ENCODE measurements around the gene GLB1L2.

GLB1L2 gene

DNA sequence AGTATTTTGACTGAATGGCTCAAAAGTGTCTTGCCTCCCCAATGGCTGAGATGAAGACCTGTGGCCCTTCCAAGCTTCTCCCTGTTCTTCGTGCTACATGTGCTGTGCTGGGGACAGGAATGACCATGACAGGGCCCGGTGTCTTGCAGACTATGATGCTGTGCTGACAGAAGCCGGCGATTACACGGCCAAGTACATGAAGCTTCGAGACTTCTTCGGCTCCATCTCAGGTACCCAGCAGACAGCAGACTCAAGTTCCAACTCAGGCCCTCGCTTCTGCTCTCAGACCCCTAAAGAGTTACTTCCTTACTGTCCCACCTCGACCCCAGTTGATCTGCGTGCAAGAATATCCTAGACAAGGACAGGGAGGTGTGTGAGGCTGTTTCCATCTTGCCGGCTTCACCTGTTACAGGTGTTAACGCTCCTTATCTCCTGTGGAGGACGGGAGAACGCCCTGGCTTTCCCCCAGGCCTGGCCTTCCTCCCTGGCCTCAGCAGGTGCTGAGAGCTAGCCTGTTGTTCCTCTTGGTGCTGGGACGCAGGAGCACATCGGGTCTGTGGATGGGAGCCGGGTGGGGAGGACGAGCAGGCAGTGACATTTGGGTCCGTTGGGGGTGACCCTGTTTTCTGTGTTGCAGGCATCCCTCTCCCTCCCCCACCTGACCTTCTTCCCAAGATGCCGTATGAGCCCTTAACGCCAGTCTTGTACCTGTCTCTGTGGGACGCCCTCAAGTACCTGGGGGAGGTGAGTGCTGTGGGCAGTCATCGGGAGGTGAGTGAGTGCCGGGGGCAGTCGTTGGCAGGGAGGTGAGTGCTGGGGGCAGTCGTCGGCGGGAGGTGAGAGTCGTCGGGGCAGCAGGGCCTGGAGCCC, 38.1 kb downstream of the GLB1L2 start:
- no peak for DNase-seq (ENCODE audit: low read depth)

GRCh38 chr11:134370526-134371435, 39.0 kb downstream of the GLB1L2 start:
- DNase-seq (ENCODE audit: low read depth) = no peak

- no peak for DNase-seq (ENCODE audit: low read depth)
Observed at GRCh38 chr11:134371436-134372185, 39.8 kb downstream of the GLB1L2 start.

DNA sequence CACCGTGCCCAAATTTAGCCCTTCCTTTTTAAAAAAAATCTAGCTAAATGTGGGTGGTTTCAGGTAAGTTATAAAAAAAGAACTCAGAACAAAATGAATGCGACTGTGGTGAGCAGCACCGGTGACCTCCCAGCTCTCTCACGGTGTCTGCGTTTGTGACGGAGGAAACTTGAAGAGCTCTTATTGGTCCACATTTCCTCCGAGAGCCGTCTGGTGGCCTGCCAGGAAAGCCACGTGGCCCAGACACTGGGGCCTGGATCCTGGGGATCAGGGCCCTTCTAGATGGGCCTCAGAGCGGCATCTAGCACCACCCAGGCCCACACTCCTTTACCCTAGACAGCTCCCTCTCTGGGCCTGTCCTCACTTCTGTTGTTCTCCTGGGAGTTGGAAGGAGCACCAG, 40.7 kb downstream of the GLB1L2 start:
- no peak for DNase-seq (ENCODE audit: low read depth)

GRCh38 chr11:134372961-134373360, 41.2 kb downstream of the GLB1L2 start:
- DNase-seq (ENCODE audit: low read depth) = no peak

DNA sequence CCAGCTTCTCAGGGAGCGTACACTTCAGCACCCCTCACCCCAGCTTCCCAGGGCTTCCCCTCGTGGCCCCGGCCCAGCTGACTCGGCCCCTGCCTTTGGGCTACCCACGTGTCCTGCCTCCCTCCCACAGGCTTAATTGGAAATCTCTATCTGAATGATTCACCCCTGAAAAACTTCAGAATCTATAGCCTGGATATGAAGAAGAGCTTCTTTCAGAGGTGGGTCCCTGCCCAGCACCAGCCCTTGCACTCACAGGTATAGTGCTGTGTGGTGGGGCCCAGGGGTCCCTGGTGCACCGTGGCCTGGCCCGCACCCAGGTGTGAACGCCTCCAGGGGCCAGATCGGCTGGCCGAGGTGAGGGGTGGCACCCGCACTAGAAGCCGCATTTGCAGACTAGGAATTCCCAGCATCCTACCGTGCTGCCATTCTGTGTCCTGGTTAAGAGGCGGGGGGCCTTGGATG, 41.8 kb downstream of the GLB1L2 start:
- DNase-seq (ENCODE audit: low read depth) = no peak

DNA sequence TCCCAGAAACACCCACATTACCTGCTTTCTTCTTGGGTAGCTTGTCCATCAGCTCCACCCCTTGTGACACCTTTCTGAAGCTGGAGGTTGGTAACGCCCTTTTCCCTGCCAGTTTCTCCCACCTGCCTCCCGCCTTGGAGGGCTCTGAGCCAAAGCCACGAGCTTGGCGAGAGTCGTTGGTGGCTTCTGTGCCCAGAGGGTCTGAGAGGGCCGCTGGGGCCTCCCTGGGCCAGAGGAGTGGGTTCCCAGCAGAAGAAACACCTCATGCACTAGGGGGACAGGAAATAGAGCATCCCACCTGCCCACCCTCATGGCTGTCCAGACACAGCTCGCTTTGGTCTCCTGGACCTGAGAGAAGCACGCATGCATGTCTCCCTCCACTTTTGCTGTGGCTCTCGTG, 42.4 kb downstream of the GLB1L2 start:
- DNase-seq (ENCODE audit: low read depth) = no peak

GRCh38 chr11:134374891-134375550, 43.2 kb downstream of the GLB1L2 start:
- DNase-seq (ENCODE audit: low read depth) = no peak

DNA sequence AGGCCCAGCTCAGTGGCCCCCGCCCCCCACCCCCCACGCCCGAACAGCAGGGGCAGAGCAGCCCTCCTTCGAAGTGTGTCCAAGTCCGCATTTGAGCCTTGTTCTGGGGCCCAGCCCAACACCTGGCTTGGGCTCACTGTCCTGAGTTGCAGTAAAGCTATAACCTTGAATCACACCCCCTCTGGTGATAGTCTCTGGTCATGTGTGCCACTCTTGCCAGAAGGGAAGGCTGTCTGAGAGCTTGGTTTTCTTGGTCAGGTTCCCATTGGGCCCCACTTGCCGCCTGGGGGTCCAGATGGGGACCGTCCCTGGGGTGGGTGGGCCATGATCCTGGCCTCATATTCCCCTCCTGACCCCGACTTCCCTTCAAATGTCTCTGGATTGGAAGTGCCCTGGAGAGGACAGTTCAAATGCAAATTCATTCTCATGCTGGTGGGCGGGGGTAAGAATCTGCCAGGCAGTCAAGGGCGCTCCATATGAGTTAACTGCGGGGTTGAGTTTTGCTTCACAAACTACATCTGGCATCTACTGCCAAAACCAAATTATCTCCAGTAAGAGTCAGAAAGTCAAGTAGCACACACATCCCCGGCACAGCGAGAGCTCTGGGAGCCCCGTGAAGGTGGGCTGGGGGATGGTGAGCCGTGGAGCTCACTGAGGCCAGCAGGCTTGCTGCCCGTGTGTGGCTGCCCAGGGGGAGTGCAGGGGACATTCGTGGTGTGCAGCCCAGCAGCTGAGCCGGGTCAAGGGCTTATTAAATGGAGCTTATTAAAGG, 44.5 kb downstream of the GLB1L2 start:
- no peak for DNase-seq (ENCODE audit: low read depth)

- no peak for DNase-seq (ENCODE audit: low read depth)
Observed at GRCh38 chr11:134377876-134378275, 46.1 kb downstream of the GLB1L2 start.

DNA sequence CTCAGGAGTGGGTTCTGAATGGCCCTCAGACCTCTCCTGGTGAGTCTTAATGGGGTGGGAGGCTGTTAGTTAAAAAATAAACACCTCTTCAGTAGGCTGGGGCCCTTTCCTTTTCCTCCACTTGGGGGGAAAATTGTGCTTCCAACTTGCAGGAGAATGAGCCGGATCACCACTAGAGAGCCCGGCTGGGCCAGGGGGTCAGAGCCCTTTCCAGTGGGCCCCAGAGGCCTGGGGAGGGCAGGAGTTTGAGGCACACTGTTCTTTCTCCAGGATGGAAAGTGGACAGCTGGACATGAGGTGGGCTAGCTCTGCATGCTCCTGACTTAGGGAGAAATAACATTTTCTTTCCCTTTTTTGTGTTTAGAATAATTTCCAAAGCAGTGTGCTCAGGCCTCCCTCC, 47.5 kb downstream of the GLB1L2 start:
- no peak for DNase-seq (ENCODE audit: low read depth)

- no peak for DNase-seq (ENCODE audit: low read depth)
Observed at GRCh38 chr11:134380229-134380628, 48.4 kb downstream of the GLB1L2 start.

DNA sequence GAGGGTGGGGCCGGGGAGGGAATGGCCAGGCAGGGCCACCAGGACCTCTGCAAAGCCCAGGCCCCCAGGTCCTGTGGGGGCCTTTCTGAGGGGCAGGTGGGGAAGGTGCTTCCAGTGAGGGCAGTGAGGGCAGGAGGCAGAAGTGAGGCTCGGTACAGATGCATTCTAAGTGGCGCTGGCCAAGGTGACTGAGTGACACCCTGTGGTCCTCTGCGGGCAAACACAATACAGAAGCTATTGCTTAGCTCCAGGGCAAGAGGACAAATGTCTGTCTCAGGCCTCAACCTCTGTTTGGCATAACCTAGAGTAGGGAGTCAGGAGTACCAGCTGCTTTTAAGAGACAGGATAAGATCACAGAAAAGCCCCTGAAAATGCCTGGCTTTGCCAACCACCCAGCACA, 49.0 kb downstream of the GLB1L2 start:
- no peak for DNase-seq (ENCODE audit: low read depth)

GRCh38 chr11:134382257-134382656, 50.5 kb downstream of the GLB1L2 start:
- DNase-seq (ENCODE audit: low read depth) = no peak

- DNase-seq (ENCODE audit: low read depth) = no peak
Observed at GRCh38 chr11:134382830-134383229, 51.0 kb downstream of the GLB1L2 start.

- no peak for DNase-seq (ENCODE audit: low read depth)
Observed at GRCh38 chr11:134383576-134384221, 51.9 kb downstream of the GLB1L2 start.

DNA sequence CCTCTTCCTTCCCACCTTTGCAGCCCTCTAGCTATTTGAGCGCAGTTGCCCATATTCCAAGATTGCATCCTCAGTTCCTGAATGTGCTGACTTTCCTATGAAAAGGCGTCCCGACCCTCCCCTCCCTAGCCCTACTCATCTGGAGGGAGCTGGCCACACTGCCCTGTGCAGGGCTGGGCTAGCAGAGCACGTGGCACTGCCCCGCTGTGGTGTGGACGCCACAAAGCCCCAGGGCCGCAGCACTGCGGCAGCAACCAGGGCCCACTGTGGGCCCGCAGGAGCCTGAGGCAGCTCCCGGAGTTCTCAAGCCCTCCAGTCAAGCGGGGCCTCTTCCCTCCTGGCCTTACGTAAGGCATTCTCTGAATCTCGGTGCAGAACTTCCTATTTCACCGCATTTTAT, 52.6 kb downstream of the GLB1L2 start:
- no peak for DNase-seq (ENCODE audit: low read depth)

DNA sequence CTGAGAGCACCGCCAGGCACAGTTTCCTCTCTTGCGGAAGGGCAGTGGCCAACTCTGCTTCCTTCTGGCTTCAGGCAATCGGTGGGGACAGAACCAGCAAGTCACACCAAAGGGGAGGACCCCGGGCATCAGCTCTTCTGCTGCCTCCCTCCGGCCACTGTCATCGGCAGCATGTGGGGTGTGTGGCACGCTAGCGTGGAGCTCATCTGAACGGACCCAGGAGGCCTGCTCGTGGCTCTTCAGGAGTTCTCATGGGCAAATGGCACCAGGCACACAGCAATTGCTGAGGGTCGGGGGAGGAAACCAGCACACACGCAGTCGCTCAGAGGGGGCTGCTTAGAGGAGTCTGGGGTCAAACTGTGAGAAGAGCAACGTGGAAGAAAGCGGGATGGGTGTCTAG, 53.4 kb downstream of the GLB1L2 start:
- no peak for DNase-seq (ENCODE audit: low read depth)

- DNase-seq (ENCODE audit: low read depth) = no peak
Observed at GRCh38 chr11:134385774-134386565, 54.2 kb downstream of the GLB1L2 start.

DNA sequence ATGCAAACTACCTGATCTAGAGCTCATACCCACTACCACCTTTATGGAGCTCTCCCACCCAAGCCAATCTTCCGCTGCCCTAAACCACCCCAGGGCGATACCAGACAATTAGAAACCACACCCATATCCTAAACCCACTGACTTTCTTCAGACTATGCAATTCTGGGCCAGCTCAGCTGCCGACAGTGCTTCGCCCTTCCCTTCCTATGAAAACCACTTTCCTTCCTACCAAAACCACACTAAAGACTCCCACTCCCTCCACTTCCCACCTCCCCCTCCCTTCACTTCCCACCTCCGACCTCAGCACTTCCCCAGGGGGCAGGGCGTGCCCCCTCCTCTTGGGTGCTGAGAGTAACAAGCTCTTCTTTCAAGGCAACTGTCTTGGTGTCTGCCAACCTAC, 55.2 kb downstream of the GLB1L2 start:
- DNase-seq (ENCODE audit: low read depth) = no peak
